GM10266 (cell line): ENCODE data around the gene ILK.

ENCODE experiments used
- DNase-seq: peaks from one replicate; pipeline ENCODE4 v3.0.0; 2012; ENCODE audit errors: extremely low spot score
- CTCF ChIP-seq: IDR thresholded peaks from 2 replicates; pipeline ENCODE4 v1.5.1; 2012; ENCODE audit warnings: mild to moderate bottlenecking, low read depth; ENCODE audit not compliant: control insufficient read depth, insufficient read depth; ENCODE audit errors: missing control alignments

Gene ILK

GRCh38 chr11:6608011-6608410 is 4.4 kb downstream of the ILK start:
- no peak for DNase-seq

DNA sequence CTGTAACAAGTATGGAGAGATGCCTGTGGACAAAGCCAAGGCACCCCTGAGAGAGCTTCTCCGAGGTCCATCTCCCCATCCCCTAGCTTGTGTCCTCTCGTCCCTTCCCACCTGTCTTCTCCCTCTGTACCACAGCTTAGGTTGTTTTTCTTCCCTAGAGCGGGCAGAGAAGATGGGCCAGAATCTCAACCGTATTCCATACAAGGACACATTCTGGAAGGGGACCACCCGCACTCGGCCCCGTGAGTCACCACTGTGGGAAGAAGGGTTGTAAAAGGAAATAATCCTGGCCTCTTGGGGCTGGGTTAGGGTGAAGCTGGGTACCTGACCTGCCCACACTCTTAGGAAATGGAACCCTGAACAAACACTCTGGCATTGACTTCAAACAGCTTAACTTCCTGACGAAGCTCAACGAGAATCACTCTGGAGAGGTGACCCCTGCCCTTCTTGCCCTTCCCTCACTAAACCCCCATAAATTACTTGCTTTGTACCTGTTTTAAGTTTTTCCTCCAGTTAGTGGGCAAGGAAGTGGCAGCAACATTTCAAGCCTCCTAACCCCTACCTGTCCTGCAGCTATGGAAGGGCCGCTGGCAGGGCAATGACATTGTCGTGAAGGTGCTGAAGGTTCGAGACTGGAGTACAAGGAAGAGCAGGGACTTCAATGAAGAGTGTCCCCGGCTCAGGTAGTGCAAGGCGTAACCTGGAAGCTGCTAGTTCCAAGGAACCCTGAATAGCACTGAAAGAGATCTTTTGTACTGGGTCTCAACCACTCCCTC is 5.3 kb downstream of the ILK start:
- no peak for TF ChIP-seq CTCF
- no peak for DNase-seq

More at GRCh38 chr11:6608011-6608410, 4.4 kb downstream of the ILK start:
- no peak for TF ChIP-seq CTCF

- no peak for DNase-seq
Observed at GRCh38 chr11:6609502-6610015, 6.0 kb downstream of the ILK start.

GRCh38 chr11:6610591-6610990 is 7.0 kb downstream of the ILK start:
- DNase-seq: no peak
- TF ChIP-seq CTCF: no peak

More at GRCh38 chr11:6609502-6610015, 6.0 kb downstream of the ILK start:
- TF ChIP-seq CTCF: no peak

- no peak for DNase-seq
- TF ChIP-seq CTCF: no peak
Observed at GRCh38 chr11:6611092-6611962, 7.8 kb downstream of the ILK start.

- no peak for TF ChIP-seq CTCF
- DNase-seq: no peak
Observed at GRCh38 chr11:6611963-6612212, 8.3 kb downstream of the ILK start.
